GM10847 (cell line): ENCODE measurements around the gene RCN2.

Experiments
- POLR2A ChIP-seq: IDR thresholded peaks from 2 replicates; pipeline ENCODE4 v1.6.1; 2011; ENCODE audit not compliant: insufficient read length; ENCODE audit errors: extremely low read depth

RCN2 gene

GRCh38 chr15:76968306-76968705 lies 36.8 kb downstream of the RCN2 start:
- no peak for TF ChIP-seq POLR2A

- TF ChIP-seq POLR2A = no peak
These were observed 41.1 kb downstream of the RCN2 start for GRCh38 chr15:76972389-76973361.

- TF ChIP-seq POLR2A = no peak
These were observed 41.8 kb downstream of the RCN2 start for GRCh38 chr15:76973362-76973743.

GRCh38 chr15:76973906-76974305 lies 42.4 kb downstream of the RCN2 start:
- no peak for TF ChIP-seq POLR2A

GRCh38 chr15:76974456-76975036 lies 43.0 kb downstream of the RCN2 start:
- TF ChIP-seq POLR2A = no peak

DNA sequence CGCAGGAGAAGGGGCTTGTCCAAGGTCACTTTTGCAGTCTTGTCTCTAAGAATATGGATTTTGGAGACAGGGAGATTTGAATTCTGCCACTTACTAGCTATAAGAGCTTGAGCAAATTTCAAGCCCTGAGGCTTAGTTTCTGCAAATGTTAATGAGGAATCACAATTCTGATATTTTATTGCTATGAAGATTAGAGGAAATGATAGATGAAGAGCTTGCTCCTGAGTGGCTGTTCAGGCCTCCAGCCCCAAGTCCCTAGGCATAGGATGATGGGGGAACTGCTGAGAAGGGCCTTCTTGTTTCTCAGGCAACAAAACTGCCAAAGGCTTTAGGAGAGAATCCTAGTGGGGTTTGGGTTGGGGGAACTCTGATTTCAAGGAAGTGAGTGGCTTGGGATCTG lies 44.6 kb downstream of the RCN2 start:
- TF ChIP-seq POLR2A = no peak

DNA sequence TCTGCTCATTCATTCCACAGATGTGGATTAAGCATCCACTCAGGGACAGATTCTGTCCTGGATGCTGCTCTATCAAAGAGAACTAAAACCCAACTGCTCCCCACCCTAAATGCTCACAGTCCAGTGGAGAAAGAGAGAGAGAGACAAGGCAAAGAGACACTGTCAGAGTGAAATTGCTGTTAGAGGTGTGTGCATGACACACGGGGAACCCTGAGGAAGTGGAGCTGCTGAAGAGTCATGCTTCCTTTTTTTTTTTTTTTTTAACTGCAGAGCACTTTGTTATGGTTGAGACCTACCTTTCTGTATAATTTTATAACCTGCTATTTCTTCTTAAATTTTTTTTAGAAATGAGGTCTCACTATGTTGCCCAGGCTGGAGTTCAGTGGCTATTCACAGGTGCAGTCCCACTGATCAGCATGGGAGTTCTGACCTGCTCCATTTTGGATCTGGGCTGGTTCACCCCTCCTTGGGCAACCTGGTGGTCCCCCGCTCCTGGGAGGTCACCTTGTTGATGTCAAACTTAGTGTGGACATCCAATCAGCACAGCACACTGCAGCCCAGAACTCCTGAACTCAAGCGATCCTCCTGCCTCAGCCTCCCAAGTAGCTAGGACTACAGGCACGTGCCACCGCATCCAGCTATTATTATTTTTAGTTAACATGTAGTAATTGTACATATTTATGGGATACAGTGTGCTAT lies 45.2 kb downstream of the RCN2 start:
- no peak for TF ChIP-seq POLR2A

DNA sequence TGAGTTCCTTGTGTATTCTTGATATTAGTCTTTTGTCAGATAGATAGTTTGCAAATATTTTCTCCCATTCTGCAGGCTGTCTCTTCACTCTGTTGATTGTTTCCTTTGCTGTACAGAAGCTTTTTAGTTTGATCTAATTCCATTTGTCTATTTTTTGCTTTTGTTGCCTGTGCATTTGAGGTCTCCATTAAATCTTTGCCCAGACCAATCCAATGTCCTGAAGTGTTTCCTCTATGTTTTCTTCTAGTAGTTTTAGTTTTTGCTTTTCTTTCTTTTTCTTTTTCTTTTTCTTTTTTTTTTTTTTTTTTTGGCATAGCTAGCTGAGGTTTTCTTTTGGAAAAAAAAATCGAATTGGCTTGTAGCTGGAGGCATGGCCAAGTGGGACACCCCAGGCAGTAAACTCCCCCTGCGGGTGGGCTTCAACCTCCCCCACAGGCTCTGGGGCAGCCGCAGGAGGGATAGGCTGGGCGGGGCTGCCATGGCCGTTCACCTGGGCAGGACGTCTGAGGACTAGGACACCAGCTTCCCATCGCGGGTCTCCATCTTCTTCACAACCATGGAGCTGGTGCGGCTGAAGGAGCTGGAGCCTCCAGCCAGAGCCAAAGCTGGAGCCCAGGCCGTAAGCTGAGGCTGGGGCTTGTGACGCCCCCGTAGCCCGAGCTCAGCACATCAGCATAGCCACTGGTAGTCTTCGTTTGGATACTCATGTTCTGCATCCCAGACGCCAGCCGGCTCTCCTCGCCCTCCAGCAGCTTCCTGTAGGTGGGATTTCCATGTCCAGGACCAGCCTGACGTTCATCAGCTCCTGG lies 47.2 kb downstream of the RCN2 start:
- TF ChIP-seq POLR2A = no peak

- no peak for TF ChIP-seq POLR2A
These were observed 47.9 kb downstream of the RCN2 start for GRCh38 chr15:76979331-76979925.

DNA sequence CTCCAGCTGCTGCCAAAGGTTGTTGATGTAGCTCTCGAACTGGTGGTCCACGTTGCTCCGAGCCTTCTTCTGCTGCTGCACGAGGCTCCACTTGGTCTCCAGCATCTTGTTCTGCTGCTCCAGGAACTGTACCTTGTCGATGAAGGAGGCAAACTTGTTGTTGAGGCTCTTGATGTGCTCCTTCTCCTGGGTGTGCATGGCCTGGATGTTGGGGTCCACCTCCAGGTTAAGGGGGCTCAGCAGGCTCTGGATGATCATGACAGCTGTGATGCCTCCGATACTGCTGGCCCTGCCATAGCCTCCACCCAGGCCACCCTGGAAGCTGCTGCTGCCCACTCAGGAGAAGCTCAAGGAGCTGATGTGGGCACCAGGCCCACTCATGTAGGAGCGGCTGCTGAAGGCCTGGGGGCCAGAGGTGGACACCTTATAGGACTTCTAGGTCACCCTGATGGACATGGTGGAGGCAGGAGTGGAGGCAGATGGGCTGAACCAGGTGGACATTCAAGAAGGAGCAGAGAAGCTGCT lies 48.5 kb downstream of the RCN2 start:
- no peak for TF ChIP-seq POLR2A

GRCh38 chr15:76982356-76982755 lies 50.8 kb downstream of the RCN2 start:
- no peak for TF ChIP-seq POLR2A

- TF ChIP-seq POLR2A = no peak
These were observed 51.2 kb downstream of the RCN2 start for GRCh38 chr15:76982756-76983155.

DNA sequence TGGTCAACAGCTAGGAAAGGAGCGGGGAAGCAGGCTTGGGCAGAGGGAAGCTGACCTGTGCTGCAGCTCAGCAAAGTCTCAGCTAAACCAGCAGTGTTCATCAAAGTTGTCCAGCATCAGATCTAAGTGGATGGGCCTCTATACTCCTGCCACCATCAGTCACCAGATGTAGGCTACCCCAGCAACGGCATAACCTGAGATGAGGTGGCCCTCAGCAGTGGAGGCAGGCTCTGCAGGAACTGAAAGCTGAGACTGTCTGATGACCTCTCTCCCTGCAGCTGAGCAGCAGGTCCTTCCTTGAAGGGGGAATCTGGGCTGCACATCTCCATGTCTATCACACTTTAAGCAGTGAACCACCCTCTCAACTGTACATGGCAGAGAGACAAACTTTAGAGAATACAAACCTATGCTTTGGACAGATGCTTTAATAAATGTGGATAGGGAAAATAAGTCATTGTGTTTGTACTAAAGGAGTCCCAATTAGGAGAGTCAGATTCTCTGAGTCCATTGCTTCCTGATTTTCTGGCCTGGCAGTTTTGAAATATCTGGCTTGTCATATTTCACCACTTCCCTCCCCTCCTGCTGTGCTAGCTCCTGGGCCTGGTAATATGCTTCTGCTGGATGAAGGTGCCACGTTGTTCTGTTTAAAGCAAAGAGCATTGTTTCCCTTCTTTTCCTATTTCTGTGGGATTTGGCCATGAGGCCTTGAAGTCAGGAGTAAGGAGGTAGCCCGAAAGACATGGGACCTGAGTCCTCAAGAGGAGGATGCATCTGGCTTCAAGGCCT lies 52.2 kb downstream of the RCN2 start:
- TF ChIP-seq POLR2A = no peak

DNA sequence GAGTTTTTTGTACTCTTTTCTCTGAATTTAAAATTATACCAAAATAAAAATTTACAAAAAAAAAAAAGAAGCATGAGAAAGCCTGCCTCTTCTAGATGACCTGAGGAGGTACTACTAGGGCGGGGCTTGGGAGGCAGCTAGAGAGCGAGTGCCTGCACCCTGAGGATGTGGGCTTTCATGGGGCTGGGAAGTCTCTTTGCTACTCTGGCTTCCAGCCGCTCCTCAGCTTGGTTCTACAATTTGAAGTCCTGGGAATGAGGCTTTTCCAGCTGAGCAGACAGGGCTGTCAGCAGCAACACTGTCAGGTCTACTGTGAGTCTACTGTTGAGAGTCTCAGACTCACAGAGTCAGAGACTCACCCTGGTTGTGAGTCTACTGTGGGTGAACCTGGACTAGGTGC lies 55.2 kb downstream of the RCN2 start:
- no peak for TF ChIP-seq POLR2A
